GM18873 (cell line): ENCODE measurements around the gene LRRTM3.

ENCODE experiments used
- ATAC-seq: cut with Tn5 transposase; IDR thresholded peaks from one replicate; pipeline ENCODE4 v1.9.1; 2021; ENCODE audit warnings: mild to moderate bottlenecking, moderate library complexity, moderate number of reproducible peaks; ENCODE audit not compliant: unreplicated experiment, low FRiP score

The LRRTM3 gene

GRCh38 chr10:67011981-67012380 is 86.1 kb downstream of the LRRTM3 start:
- no peak for ATAC-seq

DNA sequence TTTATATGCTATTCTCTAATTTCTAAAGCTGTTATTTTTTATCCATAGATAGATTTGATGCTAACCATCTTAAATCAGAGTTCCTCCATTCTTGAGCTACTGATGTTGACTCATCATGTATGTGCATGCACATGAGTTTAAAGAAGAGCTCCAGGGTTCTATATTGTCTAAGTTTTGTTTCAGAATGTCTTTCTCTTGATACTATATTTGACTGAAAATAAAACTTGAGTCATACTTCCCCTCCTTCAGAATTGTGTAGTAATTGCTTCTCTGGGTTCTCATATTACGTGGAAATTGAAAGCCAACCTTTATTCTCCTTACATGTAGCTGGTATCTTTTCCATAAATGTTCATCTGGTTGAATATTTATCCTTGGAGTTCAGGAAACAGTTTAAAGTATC is 89.4 kb downstream of the LRRTM3 start:
- no peak for ATAC-seq

- ATAC-seq = no peak
Observed at GRCh38 chr10:67017218-67017617, 91.4 kb downstream of the LRRTM3 start.

DNA sequence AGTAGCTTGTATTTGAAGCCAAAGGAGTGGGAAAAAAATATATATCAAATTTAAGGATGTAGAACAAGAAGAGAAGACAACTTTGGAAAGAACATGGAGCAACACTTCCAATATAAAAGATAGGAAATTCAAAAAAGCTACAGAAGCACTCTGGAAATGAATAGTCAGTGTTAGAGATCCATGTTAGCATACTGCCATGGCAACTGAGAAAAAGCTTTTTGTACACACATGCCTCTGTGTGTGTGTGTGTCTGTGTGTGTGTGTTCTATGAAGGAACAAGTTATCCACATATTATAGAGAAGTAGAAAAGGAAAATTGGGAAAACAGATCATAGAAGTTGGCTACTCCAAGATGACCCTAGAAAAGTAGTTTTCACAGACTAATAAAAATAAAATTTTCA is 96.3 kb downstream of the LRRTM3 start:
- ATAC-seq = no peak

DNA sequence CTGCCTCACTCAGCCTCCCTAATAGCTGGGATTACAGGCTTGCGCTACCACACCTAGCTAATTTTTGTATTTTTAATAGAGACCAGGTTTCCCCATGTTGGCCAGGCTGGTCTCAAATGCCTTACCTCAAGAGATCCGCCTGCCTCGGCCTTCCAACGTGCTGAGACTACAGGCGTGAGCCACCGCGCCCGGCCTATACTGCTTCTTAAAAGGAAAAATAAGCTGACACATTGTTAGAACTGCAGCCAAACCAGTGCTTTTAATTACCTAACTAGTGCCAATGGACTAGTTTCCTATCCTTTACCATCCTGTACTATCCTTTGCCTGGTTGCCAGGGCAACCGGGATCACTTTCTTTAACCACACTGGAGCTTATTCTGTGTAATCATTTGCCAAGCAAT is 108.0 kb downstream of the LRRTM3 start:
- ATAC-seq = no peak

- no peak for ATAC-seq
Observed at GRCh38 chr10:67036808-67037207, 111.0 kb downstream of the LRRTM3 start.

DNA sequence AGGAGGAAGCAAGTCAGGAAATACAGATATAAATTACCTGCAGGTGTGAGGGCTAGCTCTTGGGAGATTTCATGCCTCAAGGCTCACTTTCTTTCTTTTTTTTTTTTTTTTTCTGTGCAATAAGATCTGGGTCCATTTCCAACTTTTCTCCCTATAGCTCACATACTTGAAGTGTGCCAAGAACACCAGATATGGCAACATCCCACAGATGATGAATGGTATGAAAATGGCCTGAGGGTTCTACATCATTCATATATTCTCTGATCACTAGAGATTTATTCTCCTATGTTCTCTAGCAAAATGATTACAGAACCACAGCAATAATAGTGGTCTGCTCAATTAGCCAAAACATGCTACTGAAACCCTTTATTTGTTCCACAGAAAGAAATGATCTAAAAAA is 117.2 kb downstream of the LRRTM3 start:
- ATAC-seq = no peak

DNA sequence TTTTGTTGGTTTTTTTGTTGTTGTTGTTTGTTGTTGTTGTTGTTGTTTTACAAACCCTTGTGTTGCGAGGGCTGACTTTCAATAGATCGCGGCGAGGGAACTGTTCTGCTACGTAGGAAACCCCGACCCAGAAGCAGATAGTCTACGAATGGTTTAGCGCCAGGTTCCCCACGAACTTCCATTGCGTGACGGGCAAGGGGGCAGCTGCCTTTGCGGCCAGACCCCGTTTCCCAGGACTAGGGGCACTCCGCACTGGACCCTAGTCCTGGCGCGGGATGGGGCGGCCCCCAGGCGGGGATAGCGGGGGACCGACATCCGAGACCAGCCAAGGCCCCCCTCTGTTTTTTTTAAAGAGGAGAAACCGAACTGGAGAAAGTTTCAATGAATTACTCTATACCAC is 119.6 kb downstream of the LRRTM3 start:
- no peak for ATAC-seq

DNA sequence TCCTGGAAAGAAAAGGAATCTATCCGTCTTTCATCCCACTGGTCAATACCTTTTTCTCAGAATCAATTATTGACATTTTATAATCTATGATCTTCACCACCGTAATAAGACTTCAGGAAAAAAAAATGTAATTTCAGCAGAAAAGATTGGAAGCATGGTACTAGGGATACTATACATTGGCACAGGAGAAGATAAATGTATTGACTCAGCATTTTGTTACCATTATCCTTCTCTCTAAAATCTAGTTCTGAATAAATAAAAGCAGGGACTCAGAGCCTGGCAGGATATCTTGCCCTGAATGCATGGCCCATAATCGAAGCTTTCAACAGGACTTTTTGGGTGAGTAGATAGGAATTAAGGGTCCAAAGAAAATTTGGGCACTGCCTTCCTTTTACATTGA is 120.7 kb downstream of the LRRTM3 start:
- no peak for ATAC-seq

DNA sequence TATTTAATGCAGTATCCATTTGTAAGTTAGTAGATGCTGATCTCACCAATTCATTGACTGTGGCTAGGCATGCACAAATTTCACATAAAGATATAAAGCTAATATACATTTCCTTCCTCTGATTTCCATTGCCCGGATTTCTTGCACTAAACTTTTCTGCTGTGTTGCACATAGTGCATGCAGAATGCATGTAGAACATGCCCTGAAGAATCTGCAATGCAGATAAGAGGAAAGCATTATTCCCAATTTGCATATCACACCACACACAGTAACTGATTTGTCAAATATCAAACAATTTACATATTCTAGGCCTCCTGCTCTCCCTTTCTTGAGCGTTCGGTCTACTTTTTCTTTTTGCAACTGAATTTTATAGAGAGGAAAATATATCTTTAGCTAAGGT is 124.2 kb downstream of the LRRTM3 start:
- ATAC-seq = no peak

DNA sequence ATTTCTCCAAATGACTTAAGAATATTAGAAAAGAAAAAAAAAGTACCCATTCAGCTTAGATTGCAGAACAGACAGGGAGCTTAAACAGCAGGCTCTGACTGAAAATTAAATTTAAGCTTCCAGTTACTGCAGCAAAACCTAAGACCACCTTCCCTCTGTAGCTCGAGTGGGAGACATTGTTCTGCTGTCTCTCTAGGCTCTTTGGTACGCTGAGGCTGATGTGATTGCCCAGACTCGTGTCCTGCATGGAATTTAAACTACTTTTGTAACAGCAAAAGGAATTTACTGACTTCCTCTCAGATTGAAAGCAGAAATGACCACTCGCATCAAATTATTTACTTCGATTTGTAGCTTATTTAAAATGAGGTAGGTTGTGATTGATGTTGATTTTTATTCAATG is 124.6 kb downstream of the LRRTM3 start:
- no peak for ATAC-seq

DNA sequence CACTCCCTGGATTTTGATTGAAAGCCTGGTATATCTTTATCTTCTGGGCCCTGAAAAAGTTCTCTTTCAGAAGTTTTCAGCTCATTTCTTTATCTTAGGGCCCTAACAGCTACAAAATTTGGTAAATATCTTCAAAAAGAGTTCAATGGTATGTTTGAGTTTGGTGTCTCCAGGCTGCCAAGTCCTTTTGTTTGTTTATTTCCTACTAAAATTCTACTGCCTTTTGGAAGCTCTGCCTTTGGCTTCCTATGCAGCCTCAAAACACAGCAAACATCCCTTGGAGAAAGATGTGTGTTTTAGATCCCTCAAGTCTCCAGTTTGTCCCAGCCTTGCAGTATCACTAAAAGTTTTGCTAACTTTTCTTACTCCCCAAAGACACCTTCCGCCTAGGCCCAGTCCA is 146.8 kb downstream of the LRRTM3 start:
- ATAC-seq = no peak

- no peak for ATAC-seq
Observed at GRCh38 chr10:67075491-67075971, 149.7 kb downstream of the LRRTM3 start.

DNA sequence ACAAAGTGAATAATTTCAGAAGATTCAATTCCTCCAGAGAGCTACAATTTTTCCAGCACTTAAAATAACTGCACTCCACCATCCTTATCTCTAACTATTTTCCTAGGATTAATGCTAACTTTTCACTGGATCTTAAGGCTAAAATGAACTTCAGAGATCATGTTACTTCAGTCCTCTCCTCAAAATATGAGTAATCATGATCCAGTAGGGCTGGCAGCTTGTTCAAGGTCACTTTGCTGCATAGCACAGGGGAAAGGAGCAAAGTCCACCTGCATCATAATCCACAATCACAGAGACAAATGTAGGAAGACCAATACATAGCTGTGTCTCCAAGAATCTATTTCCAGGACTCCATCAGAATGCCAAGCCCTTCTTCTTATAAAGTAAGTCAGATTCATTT is 150.3 kb downstream of the LRRTM3 start:
- ATAC-seq = no peak

- ATAC-seq = no peak
Observed at GRCh38 chr10:67077376-67077775, 151.5 kb downstream of the LRRTM3 start.

GRCh38 chr10:67079126-67079525 is 153.3 kb downstream of the LRRTM3 start:
- ATAC-seq = no peak

DNA sequence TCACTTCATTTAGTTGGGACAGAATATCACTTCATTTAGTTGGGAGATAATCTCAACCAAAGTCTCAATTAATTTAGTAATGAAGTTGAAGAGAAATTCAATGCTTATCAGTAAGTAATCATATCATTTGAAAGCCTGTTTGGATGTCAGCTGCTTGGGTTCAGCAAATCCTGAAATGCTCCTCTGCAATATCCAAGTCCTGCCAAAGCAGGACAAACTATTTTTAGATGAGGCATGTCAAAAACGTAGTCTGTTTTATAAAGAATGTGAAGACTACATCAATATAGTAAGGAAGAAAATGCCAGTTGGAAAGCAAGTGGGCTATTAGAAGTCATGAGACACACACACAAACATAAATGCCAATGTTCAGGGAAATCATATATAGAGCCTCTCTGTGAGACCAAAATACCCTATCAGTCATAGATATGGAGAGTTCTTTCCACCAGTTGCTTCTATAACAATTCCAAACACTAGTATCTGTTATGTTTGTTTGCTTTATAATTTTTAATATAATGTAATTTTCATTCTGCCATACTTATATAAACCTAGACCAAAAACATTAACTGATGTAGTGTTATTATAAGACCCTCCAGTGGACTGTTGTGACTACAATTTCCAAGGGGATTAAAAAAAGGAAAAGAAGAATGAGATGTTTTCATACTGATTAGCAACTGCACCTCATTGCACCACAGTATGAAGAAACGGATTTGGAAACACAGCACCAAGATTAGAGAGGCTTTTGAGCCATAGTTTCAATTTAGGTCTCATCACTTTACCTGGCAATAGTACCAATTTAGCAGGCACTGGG is 160.7 kb downstream of the LRRTM3 start:
- no peak for ATAC-seq

- ATAC-seq = no peak
Observed at GRCh38 chr10:67087135-67087425, 161.2 kb downstream of the LRRTM3 start.

- ATAC-seq = no peak
Observed at GRCh38 chr10:67088036-67088435, 162.2 kb downstream of the LRRTM3 start.

DNA sequence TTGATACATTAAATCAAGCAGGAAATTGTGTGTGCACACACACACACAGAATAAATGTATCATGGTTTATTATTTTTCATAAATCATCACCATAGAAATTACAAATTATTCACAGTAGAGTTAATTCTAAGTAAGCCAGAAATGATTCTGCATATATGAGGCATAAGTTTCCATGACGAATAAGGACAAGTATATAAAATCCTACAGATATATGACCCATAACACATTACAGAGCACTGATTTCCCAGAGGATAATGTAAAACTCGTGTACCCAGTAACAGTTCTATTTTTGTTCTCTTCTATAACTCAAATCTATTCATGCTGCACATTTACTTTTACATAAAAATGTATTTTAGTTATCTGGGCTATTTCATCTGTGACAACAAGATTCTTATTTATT is 169.7 kb downstream of the LRRTM3 start:
- no peak for ATAC-seq

GRCh38 chr10:67098461-67098860 is 172.6 kb downstream of the LRRTM3 start:
- no peak for ATAC-seq

GRCh38 chr10:67100951-67101350 is 175.1 kb downstream of the LRRTM3 start:
- ATAC-seq = no peak

- ATAC-seq = no peak
Observed at GRCh38 chr10:67107670-67108069, 181.8 kb downstream of the LRRTM3 start.
